HG03103 (cell line): Measurements from ENCODE around the gene RGS7.

Experiments
- ATAC-seq: cut with Tn5 transposase; IDR thresholded peaks from one replicate; pipeline ENCODE4 v1.9.1; 2021; ENCODE audit warnings: low read depth; ENCODE audit not compliant: unreplicated experiment

RGS7 gene

DNA sequence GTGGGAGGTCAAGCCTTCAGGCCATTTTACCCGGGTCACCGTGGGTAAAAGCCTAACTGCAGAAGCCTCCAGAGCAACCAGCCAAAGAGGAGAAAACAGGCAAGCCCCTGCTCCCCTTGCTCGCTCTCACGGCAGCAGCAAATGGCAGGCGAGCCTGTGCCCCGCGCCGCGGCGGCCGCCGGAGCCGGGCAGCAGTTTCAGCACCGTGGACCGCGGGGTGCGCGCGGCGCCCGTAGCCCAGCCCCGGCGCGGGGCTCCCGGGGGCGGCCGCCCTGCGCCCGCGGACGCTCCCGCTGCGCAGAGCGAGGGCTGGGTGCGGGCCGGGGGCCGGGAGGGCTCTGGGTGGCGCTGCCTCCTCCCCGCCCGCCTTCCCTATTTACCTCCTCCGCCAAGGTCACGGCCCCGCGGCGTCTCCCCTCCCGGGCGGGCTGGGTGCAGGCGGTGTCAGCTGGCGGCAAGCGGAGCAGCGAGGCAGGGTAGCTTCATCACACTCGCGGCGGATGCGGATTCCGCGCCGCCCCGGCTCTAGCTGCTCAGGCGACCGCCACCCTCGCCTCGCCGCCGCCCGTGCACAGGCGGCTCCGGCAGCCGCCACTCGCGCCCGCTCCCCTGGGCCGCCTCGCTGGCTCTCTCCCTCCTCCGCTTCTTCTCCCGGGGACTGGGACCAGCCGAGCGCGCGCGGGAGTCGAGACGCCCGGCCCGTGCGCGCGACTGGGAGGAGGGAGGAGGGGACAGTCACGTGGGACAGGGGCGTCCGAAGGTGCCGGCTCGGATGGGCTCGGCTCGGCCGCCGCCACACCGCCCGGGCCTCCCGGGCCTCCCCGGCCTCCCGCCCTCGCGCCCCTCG is at the start of gene RGS7:
TSS of gene RGS7 (minus strand) at position 687 of the 847 bp plus-strand sequence.
- ATAC-seq, result peak; percentile 68

DNA sequence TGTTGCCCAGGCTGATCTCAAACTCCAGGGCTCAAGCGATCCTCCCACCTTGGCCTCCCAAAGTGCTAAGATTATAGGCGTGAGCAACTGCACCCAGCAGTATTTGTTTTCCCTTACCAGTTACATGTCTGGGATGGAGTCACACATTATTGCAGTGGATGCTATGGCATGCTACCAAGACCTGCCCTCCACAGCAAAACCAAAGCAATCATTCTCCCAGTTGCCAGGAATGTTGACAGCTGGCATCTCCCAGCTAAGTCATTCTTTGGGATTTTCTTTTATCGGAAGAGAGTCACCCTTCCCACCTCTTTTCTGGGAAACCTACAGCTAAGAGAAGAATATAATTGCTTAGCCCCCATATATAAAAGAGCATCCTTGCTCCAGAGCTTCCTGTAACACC is 49.4 kb upstream of the RGS7 start:
- no peak for ATAC-seq

DNA sequence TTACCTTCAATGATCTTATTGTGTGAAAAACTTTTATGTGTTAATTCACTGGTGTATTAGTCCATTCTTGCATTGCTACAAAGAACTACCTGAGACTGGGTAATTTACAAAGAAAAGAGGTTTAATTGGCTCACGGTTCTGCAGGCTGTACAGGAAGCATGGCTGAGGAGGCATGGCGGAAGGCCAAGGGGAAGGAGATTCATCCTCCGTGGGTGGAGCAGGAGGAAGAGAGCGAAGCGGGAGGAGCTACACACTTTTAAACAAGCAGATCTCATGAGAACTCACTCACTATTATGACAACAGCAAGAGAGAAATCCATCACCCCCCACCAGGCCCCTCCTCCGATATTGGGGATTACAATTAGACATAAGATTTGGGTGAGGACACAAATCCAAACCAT is 44.2 kb upstream of the RGS7 start:
- no peak for ATAC-seq

DNA sequence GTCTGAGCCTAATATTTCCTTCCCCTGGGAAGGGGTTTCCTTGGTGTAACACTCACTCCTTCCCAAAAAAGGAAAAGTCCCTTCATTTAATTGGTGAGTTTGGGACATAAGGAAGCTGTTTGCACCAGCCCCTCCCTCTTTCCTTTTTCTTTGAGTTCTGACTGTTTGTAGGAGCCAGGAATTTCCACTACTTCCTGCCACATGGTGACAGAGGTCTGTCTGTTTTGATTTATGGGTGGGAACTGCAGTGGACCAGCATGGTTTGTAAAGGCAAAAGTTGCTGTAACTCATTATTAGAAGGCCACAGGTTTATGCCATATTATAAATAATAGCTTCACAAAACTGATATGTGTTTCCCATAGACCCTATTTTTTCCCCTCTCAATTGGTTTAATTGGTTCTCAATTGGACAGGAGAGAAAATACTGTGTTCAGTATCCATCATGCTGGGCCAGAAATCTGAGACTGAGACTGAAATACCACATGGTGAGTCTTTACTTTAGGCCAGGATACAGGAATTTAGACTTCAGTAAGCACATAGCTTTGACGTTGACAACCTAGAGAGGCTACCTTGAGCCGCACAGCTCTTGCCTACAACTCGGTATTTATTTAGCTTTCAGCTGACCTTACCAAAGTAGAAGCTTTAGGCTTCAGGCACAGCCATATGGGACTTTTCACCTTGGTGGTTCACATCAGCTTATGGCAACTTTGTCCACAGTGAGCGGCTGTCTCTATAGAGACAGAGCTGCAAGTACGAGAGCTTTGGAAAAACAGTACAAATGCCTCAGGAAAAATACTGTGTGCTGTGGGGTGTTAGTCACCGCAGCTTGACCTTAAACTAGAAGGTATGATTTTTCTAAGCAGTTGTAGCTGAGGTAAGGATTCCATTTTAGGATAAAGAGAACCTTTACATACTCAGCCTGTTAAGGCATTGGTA is 40.0 kb upstream of the RGS7 start:
- no peak for ATAC-seq

DNA sequence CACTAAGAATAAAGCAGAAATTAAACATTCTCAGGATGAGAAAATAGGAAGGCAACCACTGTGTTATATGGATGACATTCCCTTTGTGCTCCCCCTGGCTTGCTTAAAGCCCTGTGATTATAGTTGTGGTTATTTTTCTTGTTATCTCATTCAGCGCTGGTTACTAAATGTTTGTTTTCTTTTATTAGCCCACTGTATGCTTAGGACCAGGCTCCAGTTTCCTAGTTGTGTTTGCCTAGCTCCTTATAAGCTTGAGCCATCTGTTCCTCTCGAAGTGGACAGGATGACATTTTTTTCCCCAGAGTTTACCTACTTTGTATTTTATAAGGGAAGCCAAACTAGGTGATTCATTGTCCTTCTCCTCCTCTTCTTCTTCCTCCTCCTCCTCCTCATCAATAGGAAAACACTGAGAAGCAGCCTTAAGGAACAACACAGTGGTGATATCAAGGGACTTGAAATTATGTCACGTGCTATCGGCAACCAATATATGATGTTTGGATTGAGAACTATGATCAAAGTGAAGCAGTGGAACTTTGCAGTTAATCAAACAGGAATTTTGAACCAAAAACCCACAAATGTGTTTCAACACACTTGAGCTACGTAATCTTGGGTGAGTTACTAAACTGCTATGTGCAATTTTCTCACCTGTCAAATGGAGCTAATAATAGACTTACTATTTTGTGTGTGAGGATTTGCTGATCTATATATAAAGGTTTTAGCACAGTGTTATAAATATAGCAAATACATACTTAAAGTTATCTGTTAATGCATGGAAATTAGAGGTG is 35.1 kb upstream of the RGS7 start:
- ATAC-seq, result no peak

DNA sequence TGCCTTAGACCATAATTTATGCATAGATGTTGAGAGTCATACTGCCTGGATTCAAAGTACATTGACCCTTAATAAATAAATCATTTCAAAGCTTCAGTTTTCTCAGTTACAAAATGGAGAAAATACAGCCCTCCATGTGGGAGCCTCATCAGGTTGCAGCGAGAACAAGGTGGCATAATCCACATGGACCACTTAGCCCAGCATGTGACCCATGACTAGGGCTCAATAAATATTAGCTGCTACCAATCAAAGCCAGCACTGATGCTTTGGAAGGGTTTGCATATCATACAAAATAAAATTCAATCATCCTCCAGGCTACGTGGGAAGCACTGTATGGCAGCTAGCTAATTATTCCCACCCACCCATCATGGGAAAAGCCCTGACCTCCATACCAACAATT is 33.5 kb upstream of the RGS7 start:
- ATAC-seq, result no peak

DNA sequence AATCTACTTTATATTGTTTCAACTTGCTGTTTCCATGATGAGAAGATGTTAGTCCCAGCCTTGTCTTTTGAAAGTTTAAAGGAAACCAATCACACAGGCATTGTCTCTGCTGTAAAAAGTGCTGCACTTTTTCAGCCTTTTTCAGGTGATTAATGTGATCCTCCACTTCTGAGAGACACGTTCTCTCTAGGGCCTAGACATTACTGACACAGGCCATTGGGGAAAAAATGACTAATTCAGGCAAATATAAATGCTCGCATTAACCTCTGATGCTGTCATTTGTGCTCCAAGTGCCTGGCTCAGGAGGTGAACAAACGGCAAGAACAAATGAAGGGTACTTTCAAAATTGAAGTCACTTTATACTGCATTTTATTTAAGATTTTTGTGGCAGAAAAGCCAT is 32.4 kb upstream of the RGS7 start:
- ATAC-seq, result no peak

DNA sequence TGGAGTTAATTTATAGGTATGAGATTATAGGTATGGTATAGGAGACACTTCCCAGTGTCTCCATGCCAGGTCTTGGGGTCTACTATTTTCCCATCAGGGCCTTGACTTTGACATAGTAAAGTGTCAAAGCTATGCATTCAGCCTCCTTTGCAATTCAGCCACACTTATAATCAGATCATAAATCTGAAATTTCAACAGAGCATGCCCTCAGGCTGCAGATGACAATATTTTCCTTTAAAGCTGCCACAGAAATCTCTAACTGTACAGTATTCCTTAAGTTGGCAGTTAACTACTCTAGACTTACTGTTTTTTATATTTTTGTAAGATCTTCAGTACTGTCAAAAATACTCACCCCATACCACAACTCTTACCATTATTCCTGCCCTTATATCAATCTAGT is 30.2 kb upstream of the RGS7 start:
- no peak for ATAC-seq

DNA sequence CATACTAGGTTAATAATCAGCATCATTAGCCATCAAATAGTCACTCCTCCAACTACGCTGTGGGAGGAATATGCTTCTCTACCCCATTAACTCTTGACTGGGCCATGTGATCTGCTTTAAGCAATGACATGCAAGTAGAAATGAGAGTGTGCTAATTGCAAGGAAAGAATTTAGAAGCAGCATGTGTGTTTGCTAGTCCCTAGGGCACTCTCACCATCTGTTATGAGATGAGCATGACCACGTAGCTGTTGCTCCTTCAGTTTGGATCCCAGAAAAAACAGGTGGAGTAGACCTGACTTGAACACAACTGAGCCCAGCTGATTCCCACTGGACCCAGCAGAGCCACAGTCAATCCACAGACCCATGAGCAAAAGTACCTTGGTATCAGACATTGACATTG is 19.7 kb upstream of the RGS7 start:
- no peak for ATAC-seq

DNA sequence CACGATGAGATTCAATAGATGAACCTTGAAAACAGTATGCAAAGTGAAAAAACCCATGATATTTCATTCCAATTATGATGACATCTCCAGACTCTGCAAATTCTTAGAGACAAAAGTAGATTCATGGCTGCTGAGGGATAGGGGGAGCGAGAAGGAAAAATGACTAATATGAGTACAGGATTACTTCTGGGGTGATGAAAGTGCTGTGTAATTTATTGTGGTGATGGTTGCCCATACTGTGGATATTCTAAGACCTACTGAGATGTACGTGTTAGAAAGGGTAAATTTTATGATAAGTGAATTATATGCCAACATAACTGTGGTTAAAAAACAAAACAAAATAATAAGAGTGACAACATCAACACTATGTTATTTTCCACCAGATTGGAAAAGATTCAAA is 18.9 kb upstream of the RGS7 start:
- no peak for ATAC-seq

DNA sequence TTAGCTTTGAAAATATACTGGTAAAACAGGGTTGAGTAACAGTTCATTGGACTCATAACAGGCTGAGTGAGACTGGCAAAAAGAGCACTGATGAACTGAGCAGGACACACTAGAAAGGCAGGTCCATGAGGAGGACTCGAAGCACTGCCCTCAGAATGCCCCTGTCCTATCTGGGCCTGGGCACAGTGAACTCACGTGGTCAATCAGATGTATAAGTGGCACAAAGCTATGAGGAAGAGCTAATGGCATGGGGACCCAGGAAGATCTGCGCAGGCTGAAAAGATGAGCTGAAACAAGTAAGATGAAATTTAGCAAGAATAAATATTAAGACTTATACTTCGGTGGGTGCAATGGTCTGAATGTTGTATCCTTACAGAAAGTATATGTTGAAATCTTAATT is 9.2 kb upstream of the RGS7 start:
- ATAC-seq, result no peak

DNA sequence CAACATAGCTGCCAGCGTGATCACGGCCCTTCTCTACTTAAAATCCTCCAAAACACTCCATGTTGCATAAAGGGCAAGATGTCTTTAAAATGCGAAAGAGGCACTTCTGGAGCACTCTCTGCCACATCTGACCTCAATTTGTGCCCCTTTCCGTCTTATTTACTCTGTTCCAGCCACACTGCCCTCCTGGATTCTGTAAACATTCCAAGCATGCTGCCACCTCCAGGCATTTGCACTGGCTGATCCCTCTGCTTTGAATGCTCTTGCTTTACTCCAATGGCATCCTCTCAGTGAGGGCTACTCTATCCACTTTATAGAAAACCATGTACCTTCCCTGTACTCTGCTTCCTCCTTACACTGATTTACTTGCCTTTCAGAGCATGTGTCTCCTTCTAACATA is 5.3 kb upstream of the RGS7 start:
- ATAC-seq, result no peak

DNA sequence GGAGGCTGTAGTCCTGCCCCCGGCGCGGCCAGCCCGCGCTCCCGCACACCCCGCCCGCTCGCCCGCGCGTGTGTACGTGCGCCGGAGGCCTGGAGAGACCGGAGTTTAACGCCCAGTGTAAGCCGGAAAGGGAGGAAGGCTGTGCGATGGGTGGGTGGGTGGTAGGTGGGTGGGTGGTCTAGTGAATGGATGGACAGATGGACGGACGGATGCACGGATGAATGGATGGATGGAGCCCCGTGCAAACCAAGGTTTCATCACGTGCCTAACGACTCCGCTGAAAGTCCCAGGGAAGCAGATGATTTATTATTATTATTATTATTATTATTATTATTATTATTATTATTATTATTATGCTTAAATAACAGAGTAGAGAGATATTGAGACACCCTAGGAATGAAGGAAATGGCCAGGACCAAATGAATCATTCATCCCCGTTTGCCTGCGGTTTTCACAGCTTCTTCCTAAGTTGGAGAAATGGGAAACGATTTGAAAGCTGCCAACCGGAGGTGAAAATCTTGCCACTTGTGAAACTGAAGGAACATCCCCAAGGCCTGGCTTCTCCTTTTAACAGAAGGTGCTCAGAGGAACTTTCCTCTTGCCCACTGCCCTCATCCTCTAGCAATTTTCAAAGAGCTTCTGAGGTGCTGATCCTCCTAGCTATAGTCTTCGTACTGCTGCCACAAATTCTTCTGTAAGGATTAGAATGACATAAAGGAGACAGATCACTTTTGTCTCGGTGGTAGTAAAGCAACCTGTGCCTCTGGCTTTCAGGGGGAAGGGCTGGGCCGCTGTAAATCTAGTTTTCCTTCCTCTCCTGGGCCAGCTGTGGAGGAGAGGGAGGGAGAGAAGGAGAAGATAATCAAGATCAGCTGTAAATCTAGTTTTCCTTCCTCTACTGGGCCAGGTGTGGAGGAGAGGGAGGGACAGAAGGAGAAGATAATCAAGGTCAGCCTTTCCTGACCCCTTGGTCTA is 648 bp upstream of the RGS7 start:
- ATAC-seq, result no peak

DNA sequence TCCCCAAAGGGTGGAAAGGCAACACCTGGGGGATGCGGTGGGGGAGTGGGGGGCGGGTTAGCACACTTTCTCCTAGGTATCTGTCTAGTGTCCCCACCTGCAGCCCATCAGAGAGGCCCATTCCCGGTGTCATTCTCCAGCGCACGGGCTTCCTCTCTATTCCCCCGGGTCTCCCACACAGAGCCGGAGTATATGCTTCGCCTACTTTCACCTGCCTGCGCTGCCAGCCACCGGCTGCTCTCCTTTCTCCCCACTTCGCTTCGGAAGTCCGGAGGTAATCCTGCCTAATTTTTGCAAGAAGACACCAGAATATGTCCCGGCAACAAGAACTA is 852 bp downstream of the RGS7 start:
- ATAC-seq, result no peak

DNA sequence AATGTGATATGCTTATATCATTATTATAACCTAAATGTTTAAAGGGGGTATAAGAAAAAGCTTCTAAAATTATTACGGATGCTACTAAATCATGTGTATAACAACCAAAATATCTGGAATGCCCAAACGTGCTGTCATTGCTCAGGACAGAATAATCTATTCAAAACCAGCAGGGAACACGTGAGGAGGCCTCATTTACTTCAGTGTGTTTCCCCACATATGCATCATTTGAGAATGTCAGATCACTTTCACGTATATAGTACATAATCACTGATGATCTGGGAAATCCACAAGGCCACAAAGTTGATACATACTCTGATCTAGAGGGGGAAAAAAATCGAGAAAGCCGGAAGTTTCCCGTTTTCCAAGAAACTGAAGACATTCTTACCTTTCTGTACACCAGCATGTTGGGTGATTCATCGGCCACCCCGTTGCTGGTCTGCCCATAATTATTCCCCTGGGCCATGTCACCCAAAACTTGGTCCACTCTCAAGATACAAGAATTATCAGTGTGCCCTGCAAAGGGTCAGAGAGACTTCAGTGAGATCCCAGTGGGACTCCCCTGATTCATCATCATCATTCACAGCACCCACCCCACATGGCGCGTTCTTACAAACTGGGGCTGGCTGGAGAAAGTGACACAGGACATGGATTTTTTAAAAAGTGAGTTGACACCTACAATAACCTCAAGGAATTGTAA is 1.5 kb downstream of the RGS7 start:
- ATAC-seq, result no peak

DNA sequence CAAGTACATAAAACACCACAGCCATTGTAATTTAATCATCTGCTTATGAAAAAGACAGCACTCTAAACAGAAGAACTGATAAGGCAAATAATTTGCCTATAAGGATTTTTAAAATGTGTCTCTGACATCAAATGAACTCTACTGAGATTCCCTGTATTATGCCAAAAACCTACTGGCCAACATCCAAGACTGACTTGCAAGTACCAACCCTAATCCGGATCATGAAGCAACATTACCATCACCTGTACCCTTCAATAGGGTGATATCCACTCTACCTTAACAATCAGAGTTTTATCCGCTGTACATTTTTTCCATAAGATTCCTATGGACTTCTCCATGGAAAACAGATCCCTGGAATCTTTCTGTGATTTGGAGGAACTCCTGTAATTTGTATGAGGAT is 4.6 kb downstream of the RGS7 start:
- ATAC-seq, result no peak

DNA sequence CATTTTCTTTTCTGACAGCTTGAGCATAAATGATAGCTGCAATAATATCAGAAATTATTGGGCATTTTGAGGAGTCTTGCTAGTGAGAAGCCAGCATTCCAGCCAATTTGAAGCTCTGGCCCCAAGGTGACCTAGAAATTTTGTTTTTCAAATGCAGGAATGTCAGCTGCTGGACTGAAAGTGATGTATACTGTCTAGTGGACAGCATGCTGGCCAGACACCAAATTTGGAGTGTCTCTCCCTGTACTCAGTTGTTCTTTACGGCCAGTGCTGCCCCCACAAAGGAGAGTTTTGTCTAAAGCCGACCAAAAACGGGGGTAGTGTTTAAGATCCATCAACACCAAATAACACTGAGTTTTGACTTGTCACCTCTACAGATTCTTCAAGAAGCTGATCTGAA is 5.2 kb downstream of the RGS7 start:
- no peak for ATAC-seq

DNA sequence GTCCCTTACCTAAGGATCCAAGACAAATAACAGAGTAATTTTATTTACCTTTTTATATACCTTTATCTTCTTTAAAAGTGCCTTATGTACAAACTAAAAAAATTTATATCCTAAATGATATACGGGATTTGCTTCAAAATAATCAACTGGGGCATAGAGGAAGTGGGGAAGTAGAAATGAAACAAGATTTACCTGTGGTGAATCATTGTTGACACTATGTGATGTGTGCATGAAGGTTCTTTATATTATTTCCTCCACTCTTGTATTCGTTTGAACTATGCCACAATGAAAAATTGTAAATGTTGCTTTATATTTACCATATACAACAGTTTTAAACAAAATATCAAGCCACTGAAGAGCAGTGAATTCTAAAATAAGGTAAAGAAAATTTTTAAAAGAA is 13.0 kb downstream of the RGS7 start:
- ATAC-seq, result no peak

DNA sequence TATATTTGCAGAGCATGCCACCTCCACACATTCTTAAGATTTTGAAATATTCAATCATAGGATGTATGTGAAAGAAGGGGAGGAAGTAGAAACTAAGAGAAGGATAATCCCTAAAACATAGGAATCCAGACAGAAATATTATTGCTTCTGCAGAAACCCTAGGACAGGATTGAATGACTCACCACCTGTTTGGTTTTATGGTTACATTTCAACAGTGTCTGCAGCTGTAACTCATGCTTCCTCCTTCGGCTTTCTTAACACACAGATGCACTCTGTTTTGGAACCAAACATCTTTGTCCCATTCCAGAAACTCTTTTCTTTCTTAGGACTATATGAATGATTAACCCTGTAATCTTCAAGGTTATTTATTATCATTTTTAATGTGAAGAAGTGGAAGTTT is 20.7 kb downstream of the RGS7 start:
- no peak for ATAC-seq
